ENCODE measurements around the gene IRF6.

IRF6 gene

GRCh38 chr1:209805875-209806760 is at the start of gene IRF6:
TSS of gene IRF6 (minus strand) at chr1:209806142. CDS start at chr1:209801413, 4,729 bp downstream.
- peak; percentile 95 for DNase-seq

- peak; percentile 59 for DNase-seq
Observed at GRCh38 chr1:209855623-209856022, 49.7 kb upstream of the IRF6 start.

- DNase-seq, result no peak
Observed at GRCh38 chr1:209855006-209855405, 49.1 kb upstream of the IRF6 start.

- no peak for DNase-seq
Observed at GRCh38 chr1:209854196-209854595, 48.3 kb upstream of the IRF6 start.

GRCh38 chr1:209853676-209854075 is 47.7 kb upstream of the IRF6 start:
- no peak for DNase-seq

DNA sequence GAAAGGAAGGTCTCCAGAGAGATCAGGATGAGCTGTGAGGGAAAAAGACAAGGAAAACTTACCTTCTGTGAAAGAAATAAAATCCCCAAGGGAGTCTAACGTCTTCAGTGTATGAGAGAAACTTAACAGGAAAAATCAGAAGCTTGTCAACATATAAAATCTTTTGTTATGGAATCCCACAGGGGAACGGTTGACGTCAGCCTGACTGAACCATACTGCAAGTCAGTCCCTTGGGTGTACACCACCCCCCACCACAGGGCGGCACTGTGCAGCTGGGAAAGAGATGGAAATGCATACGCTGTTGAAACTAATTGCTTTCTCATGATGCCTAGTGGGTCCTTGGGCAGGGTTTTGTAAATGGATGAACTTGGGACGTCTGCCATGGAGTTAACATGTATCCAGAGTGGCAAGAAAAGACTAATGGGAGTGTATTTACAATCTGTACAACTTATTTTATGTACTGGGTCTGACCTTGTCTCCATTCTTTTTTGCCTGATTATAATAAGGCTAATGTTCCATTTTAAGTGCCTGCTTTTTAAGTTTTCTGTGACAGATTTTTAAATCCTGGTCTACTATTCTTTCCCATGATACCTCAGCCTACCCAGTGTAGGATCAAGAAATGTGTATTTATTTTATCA is 44.5 kb upstream of the IRF6 start:
- peak; percentile 39 for DNase-seq

GRCh38 chr1:209849388-209849787 is 43.4 kb upstream of the IRF6 start:
- DNase-seq, result no peak

- DNase-seq, result peak; percentile 16
Observed at GRCh38 chr1:209845408-209845725, 39.4 kb upstream of the IRF6 start.

DNA sequence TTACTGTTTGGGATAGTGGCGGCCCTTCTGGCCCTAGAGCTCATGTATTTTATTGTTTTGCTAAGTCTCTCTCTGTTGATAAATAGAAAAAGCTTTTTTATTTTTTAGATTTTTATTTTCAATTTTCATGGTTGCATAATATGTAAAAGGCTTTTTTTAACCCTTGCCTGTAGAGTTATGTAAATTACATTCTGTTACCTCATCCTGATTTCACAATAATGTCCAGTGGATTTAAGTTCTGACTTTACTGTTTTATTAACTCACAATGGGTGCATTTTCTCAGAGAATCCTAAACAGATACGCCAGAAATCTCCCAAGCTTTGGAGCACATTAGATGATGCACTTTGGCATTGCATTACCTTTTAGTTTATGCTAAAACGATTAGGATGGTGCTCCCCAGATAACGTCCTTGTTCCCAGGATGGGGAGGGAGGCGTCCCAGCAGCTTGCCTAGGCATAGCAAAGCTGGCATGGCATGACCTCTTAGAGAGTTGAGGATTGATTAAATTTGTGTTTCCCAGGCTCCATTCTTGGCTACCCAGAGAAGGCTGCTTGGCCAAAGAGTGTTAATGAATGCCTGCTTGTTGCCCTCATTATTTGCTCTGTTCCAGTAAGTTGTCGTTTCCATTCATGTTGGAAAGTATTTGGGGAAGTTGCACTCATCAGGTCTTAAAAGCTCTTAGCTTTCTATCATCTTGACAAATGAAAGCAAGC is 38.9 kb upstream of the IRF6 start:
- no peak for DNase-seq

GRCh38 chr1:209840611-209841010 is 34.7 kb upstream of the IRF6 start:
- DNase-seq, result no peak

GRCh38 chr1:209839875-209840546 is 34.1 kb upstream of the IRF6 start:
- DNase-seq, result no peak

GRCh38 chr1:209838537-209838936 is 32.6 kb upstream of the IRF6 start:
- no peak for DNase-seq

- no peak for DNase-seq
Observed at GRCh38 chr1:209837671-209838070, 31.7 kb upstream of the IRF6 start.

DNA sequence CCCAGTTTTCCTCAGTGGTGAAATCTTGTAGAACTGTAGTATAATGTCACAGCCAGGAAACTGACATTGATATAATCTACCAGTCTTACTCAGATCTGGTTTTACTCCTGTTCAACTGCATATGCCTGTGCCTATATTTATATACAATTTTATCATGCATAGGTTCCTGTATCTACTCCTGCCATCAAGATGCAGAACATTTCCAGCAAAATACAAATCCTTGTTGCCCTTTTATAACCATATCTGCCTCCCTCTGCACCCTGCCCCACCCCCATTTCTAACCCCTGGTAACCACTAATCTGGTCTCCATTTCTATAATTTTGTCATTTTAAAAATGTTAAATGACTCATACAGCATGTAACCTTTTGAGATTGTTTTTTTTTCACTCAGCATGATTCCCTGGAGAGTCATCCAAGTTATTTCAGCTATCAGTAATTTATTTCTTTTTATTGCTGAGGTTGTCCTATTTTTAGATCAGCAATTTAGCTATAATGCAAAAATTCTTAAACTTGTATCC is 29.9 kb upstream of the IRF6 start:
- DNase-seq, result no peak

GRCh38 chr1:209831615-209832014 is 25.7 kb upstream of the IRF6 start:
- no peak for DNase-seq

GRCh38 chr1:209830722-209831121 is 24.8 kb upstream of the IRF6 start:
- no peak for DNase-seq

DNA sequence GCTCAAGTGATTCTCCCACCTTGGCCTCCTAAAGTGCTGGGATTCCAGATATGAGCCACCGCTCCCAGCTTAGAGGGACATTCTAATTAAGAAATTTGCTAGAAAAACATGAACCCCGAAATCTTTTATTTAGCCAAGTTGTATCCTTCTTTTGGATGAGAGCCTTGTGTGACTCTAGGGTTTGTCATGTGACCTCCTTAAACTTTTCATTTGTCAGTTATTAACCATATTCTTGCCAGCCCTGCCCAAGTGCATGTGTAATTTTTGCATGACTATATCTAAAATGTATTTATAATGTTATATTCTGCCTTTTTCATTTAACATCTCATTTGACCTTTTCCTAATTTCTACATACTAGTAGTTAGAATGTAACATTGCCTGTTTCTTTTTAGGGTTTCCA is 23.8 kb upstream of the IRF6 start:
- no peak for DNase-seq

DNA sequence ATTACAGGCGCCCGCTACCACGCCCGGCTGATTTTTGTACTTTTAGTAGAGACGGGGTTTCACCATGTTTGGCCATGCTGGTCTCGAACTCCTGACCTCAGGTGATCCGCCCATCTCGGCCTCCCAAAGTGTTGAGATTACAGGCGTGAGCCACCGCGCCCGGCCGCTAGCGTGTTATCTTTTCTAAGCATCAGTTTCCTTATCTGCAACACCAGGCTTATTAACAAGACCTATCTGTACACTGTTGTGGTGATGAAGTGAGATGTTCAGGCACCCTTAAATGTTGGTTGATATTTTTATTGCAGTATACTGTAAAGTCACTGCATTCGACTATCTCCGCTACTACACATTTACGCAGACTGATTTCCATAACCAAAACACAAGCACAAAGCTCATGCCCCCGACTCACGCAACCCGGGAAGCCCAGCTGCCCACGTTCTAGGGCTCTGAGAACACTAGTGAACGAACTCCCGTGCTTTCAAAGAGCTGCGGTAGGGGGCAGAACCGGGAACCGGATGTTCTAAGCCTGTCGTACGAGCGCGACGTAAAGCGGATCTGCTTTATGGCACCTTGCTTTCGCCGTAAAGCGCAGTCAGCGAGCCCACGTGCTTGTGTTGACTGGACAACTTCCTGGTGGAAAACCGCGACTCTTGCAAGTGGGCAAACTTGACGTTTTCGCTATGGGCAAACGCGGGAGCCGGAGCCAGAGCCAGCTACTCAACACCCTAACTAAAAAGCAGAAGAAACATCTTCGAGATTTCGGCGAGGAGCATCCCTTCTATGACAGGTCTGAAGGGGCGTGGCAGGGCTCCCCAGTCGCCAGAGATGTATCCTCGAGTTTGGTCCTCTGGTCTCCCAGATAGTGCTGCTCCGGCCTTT is 21.7 kb upstream of the IRF6 start, which contains the start of gene UTP25:
Gene UTP25 (plus strand): TSS at position 589 of the 879 bp plus-strand sequence. CDS start 92 bp downstream, at position 681.
- peak; percentile 96 for DNase-seq

DNA sequence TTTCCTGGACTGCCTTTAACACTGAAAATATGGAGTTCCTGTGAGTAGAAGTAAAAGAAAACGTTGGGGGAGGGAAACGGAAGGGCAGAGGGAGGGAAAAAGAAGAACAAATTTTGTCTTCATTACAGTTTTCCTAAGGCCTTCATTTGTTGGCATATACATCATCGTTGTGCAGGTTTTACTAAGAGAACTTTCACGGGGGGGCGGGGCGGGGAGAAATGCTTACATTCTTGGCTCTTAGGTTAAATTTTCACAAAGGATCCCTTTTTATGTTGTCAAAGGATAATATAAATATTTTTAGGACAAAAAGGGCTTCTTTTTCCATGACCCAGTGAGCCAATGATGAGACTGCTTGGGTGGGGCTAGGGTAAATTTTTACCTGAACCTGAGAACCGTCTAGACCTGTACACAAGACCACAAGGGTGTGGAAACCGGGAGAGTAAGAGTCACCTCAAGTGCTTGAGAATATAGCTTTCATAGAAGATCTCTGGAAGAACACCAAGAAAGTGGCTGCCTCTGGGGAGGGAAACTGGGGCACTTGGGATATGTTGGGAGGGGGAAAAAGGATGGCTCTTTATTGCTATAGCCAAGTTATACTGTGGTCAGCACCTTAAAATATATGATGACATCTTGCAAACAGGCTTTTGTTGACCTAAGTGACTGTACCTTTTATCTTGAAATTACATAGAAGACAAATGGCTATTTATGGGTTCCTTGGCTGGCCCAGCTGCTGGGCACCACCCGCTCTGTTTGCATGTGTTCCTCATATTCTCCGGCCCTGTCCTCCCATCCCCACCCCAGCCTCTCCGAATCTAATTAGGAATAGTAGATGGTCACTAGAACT is 19.9 kb upstream of the IRF6 start:
- no peak for DNase-seq

- DNase-seq, result peak; percentile 71
Observed at GRCh38 chr1:209823143-209824041, 17.4 kb upstream of the IRF6 start.

All from NCI-H146 (cell line).